GM12878 (cell line): ENCODE measurements around the gene ATF6. TPM values are rescaled to one million over a fixed set of nuclear protein-coding genes. Genes with fewer than 3 reads are reported as not detected.

ENCODE experiments used
- ATAC-seq: fragments of 200-7000 bp; cut with Tn5 transposase; 3 replicates; pipeline ENCODE4 v1.9.1; 2020; ENCODE audit warnings: mild to moderate bottlenecking, moderate library complexity
- BruUV-seq: library from RNA; stranded (reverse); fragments of 400-500 nt; replicated peaks from 2 replicates; lab custom pipeline; 2021; lab: Mats Ljungman, UMichigan
- CTCF ChIA-PET: fragments of 300-600 bp; sonication (Branson Sonifier 250); formaldehyde crosslinking; extraction: SDS; loops from one replicate; lab custom pipeline; 2021; ENCODE audit warnings: inconsistent platforms; lab: Yijun Ruan, JAX
- POLR2A ChIA-PET: fragments of 350-600 bp; formaldehyde crosslinking; extraction: SDS; loops from one replicate; lab custom pipeline; 2021; ENCODE audit warnings: inconsistent platforms; lab: Charles Lee
- RAD21 ChIA-PET: fragments of 300-600 bp; sonication (Branson Sonifier 250); formaldehyde crosslinking; loops from one replicate; lab custom pipeline; 2023; ENCODE audit warnings: antibody characterized with exemption; ENCODE audit not compliant: unreplicated experiment; lab: Charles Lee
- SMC1A ChIA-PET: fragments of 300-600 bp; sonication (Branson Sonifier 250); formaldehyde crosslinking; loops from one replicate; lab custom pipeline; 2023; ENCODE audit not compliant: unreplicated experiment, uncharacterized antibody; lab: Charles Lee
- DNase-seq: peaks from one replicate; pipeline ENCODE4 v3.0.0-alpha.2; 2011; ENCODE audit warnings: low read depth, low spot score
- FAIRE-seq: peaks from 3 replicates; lab custom pipeline; 2011; peaks lifted over from hg19 to GRCh38; lab: Jason Lieb, UNC
- H2AFZ ChIP-seq: 2 replicates; pipeline ENCODE4 v1.6.0; 2011; ENCODE audit warnings: low read depth, low read length, control low read depth; ENCODE audit not compliant: control insufficient read depth
- H3K27ac ChIP-seq: 2 replicates; pipeline ENCODE4 v1.5.1; 2011; ENCODE audit warnings: control low read depth; ENCODE audit not compliant: control insufficient read depth, insufficient read depth
- H3K27me3 ChIP-seq, 2 experiments: replicated peaks in 1 of 2; 2 replicates each; pipeline versions ENCODE4 v1.6.0 to v1.6.1; 2011; ENCODE audit warnings: low read length in 1 of 2; ENCODE audit not compliant: control insufficient read depth in 2 of 2, insufficient read depth in 2 of 2
- H3K36me3 ChIP-seq, 2 experiments: 2 replicates each; pipeline ENCODE4 v1.5.1; 2011; ENCODE audit warnings: low read length in 1 of 2; ENCODE audit not compliant: control insufficient read depth in 2 of 2, insufficient read depth in 2 of 2
- H3K4me1 ChIP-seq: 2 replicates; pipeline ENCODE4 v1.6.1; 2011; ENCODE audit warnings: mild to moderate bottlenecking, low read length, moderate library complexity, mixed read lengths; ENCODE audit not compliant: control insufficient read depth, insufficient read depth
- H3K4me2 ChIP-seq: 2 replicates; pipeline ENCODE4 v1.6.0; 2011; ENCODE audit warnings: control low read depth; ENCODE audit not compliant: control insufficient read depth, insufficient read depth
- H3K4me3 ChIP-seq: fragments of 200-600 bp; sonication (generic); 2 replicates; pipeline ENCODE4 v1.5.1; 2016
- H3K79me2 ChIP-seq: 2 replicates; pipeline ENCODE4 v1.6.0; 2011; ENCODE audit warnings: low read length; ENCODE audit not compliant: control insufficient read depth, insufficient read depth
- H3K9ac ChIP-seq: 2 replicates; pipeline ENCODE4 v1.8.0; 2011; ENCODE audit warnings: low read length, control low read depth, mixed read lengths; ENCODE audit not compliant: control insufficient read depth, insufficient read depth
- H3K9me3 ChIP-seq: replicated peaks from 3 replicates; pipeline ENCODE4 v1.5.1; 2011; ENCODE audit warnings: mild to moderate bottlenecking, low read length; ENCODE audit not compliant: control insufficient read depth, insufficient read depth
- H4K20me1 ChIP-seq: 2 replicates; pipeline ENCODE4 v1.6.0; 2011; ENCODE audit not compliant: control insufficient read depth, insufficient read depth
- MEF2A ChIP-seq: IDR thresholded peaks from 2 replicates; pipeline ENCODE4 v1.6.1; 2011; ENCODE audit warnings: low read depth, mild to moderate bottlenecking, low read length, moderate library complexity; ENCODE audit not compliant: insufficient read depth
- MYC ChIP-seq: IDR thresholded peaks from 2 replicates; pipeline ENCODE4 v1.6.1; 2011; ENCODE audit warnings: mild to moderate bottlenecking, low read length, moderate library complexity, inconsistent platforms; ENCODE audit not compliant: insufficient read depth, insufficient replicate concordance, insufficient read length, severe bottlenecking
- SKIL ChIP-seq: fragments of 450-650 bp; IDR thresholded peaks from 2 replicates; pipeline ENCODE4 v1.6.1; 2017; ENCODE audit warnings: mild to moderate bottlenecking, low read depth, inconsistent platforms; ENCODE audit not compliant: poor library complexity, severe bottlenecking
- ZNF274 ChIP-seq: IDR thresholded peaks from one replicate; pipeline ENCODE4 v1.8.0; 2011; ENCODE audit not compliant: insufficient read length, insufficient read depth
- WGBS: methylation state at CpG from one replicate; pipeline ENCODE4 v1.1.6; 2016; ENCODE audit warnings: low lambda C conversion rate; ENCODE audit not compliant: insufficient replicate concordance, insufficient coverage; ENCODE audit errors: missing lambda C conversion rate; 5-methylcytosine and 5-hydroxymethylcytosine counted together
- in situ Hi-C: fragments of 300-500 bp; cut with MboI; formaldehyde crosslinking; loops from 9 replicates; pipeline ENCODE4 v1.14.3; 2018; ENCODE audit warnings: mixed read lengths
- intact Hi-C: fragments of 100-400 bp; cut with micrococcal nuclease; formaldehyde crosslinking; loops from one replicate; pipeline ENCODE4 v1.14.2; 2022; ENCODE audit not compliant: unreplicated experiment
- polyA plus RNA-seq, 11 experiments: library from polyadenylated mRNA; depleted of rRNA in 4 of 11; unstranded in 6 of 11; stranded (reverse) in 5 of 11; fragments of >200 nt; fragmentation: Nextera tagmentation in 4 of 11; fragmentation: Illumina TruSeq in 1 of 11; extraction: Ambion mirVana in 4 of 11; extraction: Trizol in 1 of 11; gene quantifications; 1 replicate in 1 of 11; 2 replicates in 10 of 11; pipeline versions ENCODE4 v1.2.1 to v1.2.3, GENCODE V29; 2011 to 2016; ENCODE audit warnings: inconsistent platforms in 2 of 11, missing spikeins in 2 of 11, low read depth in 1 of 11
- total RNA-seq, 4 experiments: library from RNA; depleted of rRNA in 3 of 4; stranded (reverse); fragments of >200 nt in 3 of 4; fragmentation: Illumina TruSeq in 1 of 4; extraction: Trizol in 1 of 4; gene quantifications; 2 replicates each; pipeline versions ENCODE4 v1.2.1 to v1.2.3, GENCODE V29; 2013 to 2021

ATF6 gene
- total and polyA plus RNA-seq, 10 of the 15 experiments (the other 5 are each of a cell fraction or from before 2014, with no cell fraction given): 7.8 to 24.3 (median 14.7) TPM

GRCh38 chr1:161928056-161928455 lies 161.9 kb downstream of the ATF6 start:
- Histone ChIP-seq H4K20me1 (no peaks in the 10 kb centered on the region), H3K4me3 (no peak overlapping the region), H2AFZ (no peak overlapping the region), H3K27me3 (no peaks in the 10 kb centered on the region), H3K4me2 (no peak overlapping the region), H3K36me3 (peaks cover 0 to 2% of the 10 kb centered on the region in 2 experiments; a peak in 2 of 4 replicates), H3K27ac (no peak overlapping the region), H3K9ac (no peak overlapping the region)
- ChIA-PET CTCF (interaction anchor here (1.0 kb wide), 1 partner anchor 17 kb away, joined by 3 read pairs; no protein-coding TSS in a partner anchor), SMC1A (interaction anchor here (1.0 to 1.3 kb wide), 2 partner anchors 13 to 22 kb away, joined by 3 read pairs; no protein-coding TSS in a partner anchor), RAD21 (no interaction called here), POLR2A (no interaction called here)
- no peak for DNase-seq
- in situ Hi-C loops: no loop called here
- intact Hi-C loops: no loop called here
- 100% methylated on average over 2 of the region's 2 CpGs for WGBS
- TF ChIP-seq SKIL (no peak), MYC (no peak), ZNF274 (no peak), MEF2A (no peak)
- TF ChIP-seq, all 136 proteins: peak for 0
- ATAC-seq (no peak), FAIRE-seq (no peak)
- no TSS peak for BruUV-seq
- H3K9me3 ChIP-seq: no peaks in the 10 kb centered on the region
- no peaks in the 10 kb centered on the region for H3K79me2 ChIP-seq
- peaks cover 5% of the 10 kb centered on the region for H3K4me1 ChIP-seq
